ENCODE data around the gene DRC3.

GRCh38 chr17:17976931-17977570, 4.4 kb downstream of the DRC3 start:
- no peak for TF ChIP-seq CTCF (IDR thresholded peaks at IDR 0.05; ENCODE audit: poor library complexity)
- TF ChIP-seq EZH2 (IDR thresholded peaks at IDR 0.05; ENCODE audit: borderline replicate concordance): no peak
